HCT116 (cell line): ENCODE data around the gene RGL4. TPM values are rescaled to one million over a fixed set of nuclear protein-coding genes. Genes with fewer than 3 reads are reported as not detected.

Source experiments
- ATAC-seq: fragments of 200-7000 bp; cut with Tn5 transposase; 2 replicates; pipeline ENCODE4 v1.9.1; 2020; ENCODE audit warnings: mild to moderate bottlenecking, moderate library complexity
- BruUV-seq: library from RNA; stranded (reverse); fragments of 400-500 nt; replicated peaks from 2 replicates; lab custom pipeline; 2021; lab: Mats Ljungman, UMichigan
- CTCF ChIA-PET: fragments of 300-600 bp; sonication (Branson Sonifier 250); formaldehyde crosslinking; loops from one replicate; lab custom pipeline; 2021; ENCODE audit warnings: antibody characterized with exemption; lab: Charles Lee
- POLR2A ChIA-PET: fragments of 300-600, 350-600 bp; sonication (Branson Sonifier 250); formaldehyde crosslinking; loops from one replicate; lab custom pipeline; 2021; ENCODE audit warnings: antibody characterized with exemption; lab: Charles Lee
- RAD21 ChIA-PET, 2 experiments: fragments of 300-600 bp; sonication (Branson Sonifier 250); formaldehyde crosslinking; loops; one replicate each; lab custom pipeline; 2023; ENCODE audit warnings: low total read pairs in 2 of 2; ENCODE audit not compliant: uncharacterized antibody in 2 of 2, unreplicated experiment in 2 of 2, low non-redundant PET in 1 of 2; lab: Charles Lee
- DNase-seq: peaks from one replicate; pipeline ENCODE4 v3.0.0-alpha.2; 2010; ENCODE audit warnings: low read depth, low spot score
- H2AFZ ChIP-seq: fragments of 200-600 bp; shearing (Covaris generic), sonication (generic); 2 replicates; pipeline ENCODE4 v1.6.1; 2017; ENCODE audit warnings: low read depth, mixed run types, mixed read lengths, antibody characterized with exemption, low read length; ENCODE audit not compliant: poor library complexity, severe bottlenecking
- H3K27ac ChIP-seq: 2 replicates; pipeline ENCODE4 v1.5.1; 2012; ENCODE audit warnings: low read depth, low read length
- H3K27me3 ChIP-seq: fragments of 200-600 bp; sonication (generic); 2 replicates; pipeline ENCODE4 v1.6.1; 2016; ENCODE audit warnings: mixed run types, low read length, mixed read lengths; ENCODE audit not compliant: insufficient read depth
- H3K36me3 ChIP-seq, 2 experiments: fragments of 200-500 bp in 1 of 2; fragments of 200-600 bp in 1 of 2; sonication (Bioruptor generic) in 1 of 2; sonication (generic) in 1 of 2; 2 replicates each; pipeline versions ENCODE4 v1.5.1 to v1.6.1; 2014 to 2016; ENCODE audit warnings: low read length in 2 of 2, inconsistent platforms in 1 of 2, mixed read lengths in 1 of 2, mixed run types in 1 of 2; ENCODE audit not compliant: insufficient read depth in 2 of 2, control insufficient read depth in 1 of 2
- H3K4me1 ChIP-seq, 2 experiments: fragments of 200-600 bp in 1 of 2; sonication (generic) in 1 of 2; 2 replicates each; pipeline versions ENCODE4 v1.5.1 to v1.6.1; 2012 to 2017; ENCODE audit warnings: low read length in 2 of 2, inconsistent platforms in 1 of 2, mild to moderate bottlenecking in 1 of 2, mixed read lengths in 1 of 2, mixed run types in 1 of 2, moderate library complexity in 1 of 2; ENCODE audit not compliant: insufficient read depth in 2 of 2, control insufficient read depth in 1 of 2
- H3K4me2 ChIP-seq: fragments of 200-600 bp; sonication (generic); 2 replicates; pipeline ENCODE4 v1.6.1; 2017; ENCODE audit warnings: mixed run types, low read length, mixed read lengths
- H3K4me3 ChIP-seq, 2 experiments: fragments of 200-600 bp in 1 of 2; sonication (generic) in 1 of 2; replicated peaks in 1 of 2; 2 replicates each; pipeline ENCODE4 v1.5.1; 2011 to 2016; ENCODE audit warnings: low read length in 2 of 2, control low read depth in 1 of 2, low read depth in 1 of 2, mild to moderate bottlenecking in 1 of 2, mixed read lengths in 1 of 2, mixed run types in 1 of 2
- H3K79me2 ChIP-seq: fragments of 200-600 bp; sonication (generic); 2 replicates; pipeline ENCODE4 v1.6.1; 2017; ENCODE audit warnings: mild to moderate bottlenecking, mixed run types, low read length, moderate library complexity, mixed read lengths; ENCODE audit not compliant: insufficient read depth
- H3K9ac ChIP-seq: fragments of 200-600 bp; sonication (generic); 2 replicates; pipeline ENCODE4 v1.6.1; 2016; ENCODE audit warnings: low read length, mixed read lengths
- H3K9me2 ChIP-seq: fragments of 200-600 bp; sonication (generic), shearing (Covaris generic); 2 replicates; pipeline ENCODE4 v1.6.1; 2017; ENCODE audit warnings: mixed run types, mild to moderate bottlenecking, moderate library complexity; ENCODE audit not compliant: insufficient read depth
- H3K9me3 ChIP-seq, 2 experiments: fragments of 200-500 bp in 1 of 2; fragments of 200-600 bp in 1 of 2; sonication (Bioruptor generic) in 1 of 2; sonication (generic) in 1 of 2; 2 replicates each; pipeline ENCODE4 v1.6.1; 2014 to 2017; ENCODE audit warnings: low read length in 2 of 2, mixed read lengths in 2 of 2, inconsistent platforms in 1 of 2, low read depth in 1 of 2, mild to moderate bottlenecking in 1 of 2, mixed run types in 1 of 2, moderate library complexity in 1 of 2; ENCODE audit not compliant: control insufficient read depth in 1 of 2, insufficient read depth in 1 of 2
- H4K20me1 ChIP-seq: fragments of 200-600 bp; sonication (generic), shearing (Covaris generic); 2 replicates; pipeline ENCODE4 v1.6.1; 2017; ENCODE audit warnings: mixed run types, mild to moderate bottlenecking, moderate library complexity; ENCODE audit not compliant: insufficient read depth
- EGR1 ChIP-seq: IDR thresholded peaks from 2 replicates; pipeline ENCODE4 v1.6.1; 2012; ENCODE audit warnings: low read depth
- EZH2 ChIP-seq: fragments of 200-600 bp; sonication (generic); IDR thresholded peaks from 2 replicates; pipeline ENCODE4 v1.6.1; 2017; ENCODE audit warnings: antibody characterized with exemption, mixed run types
- EZH2phosphoT487 ChIP-seq: fragments of 200-600 bp; IDR thresholded peaks from 2 replicates; pipeline ENCODE4 v1.6.1; 2018; ENCODE audit warnings: antibody characterized with exemption, borderline replicate concordance
- FOSL1 ChIP-seq: IDR thresholded peaks from 2 replicates; pipeline ENCODE4 v1.6.1; 2012; ENCODE audit warnings: low read depth
- JUND ChIP-seq: IDR thresholded peaks from 2 replicates; pipeline ENCODE4 v1.6.1; 2012
- POLR2A ChIP-seq: IDR thresholded peaks from 2 replicates; pipeline ENCODE4 v1.7.0; 2011; ENCODE audit warnings: borderline replicate concordance; ENCODE audit not compliant: insufficient read depth, insufficient read length; ENCODE audit errors: extremely low read depth
- POLR2AphosphoS5 ChIP-seq: IDR thresholded peaks from 2 replicates; pipeline ENCODE4 v1.6.1; 2011; ENCODE audit warnings: mild to moderate bottlenecking, low read depth, low read length, moderate library complexity
- RAD21 ChIP-seq: IDR thresholded peaks from 2 replicates; pipeline ENCODE4 v1.6.1; 2012; ENCODE audit warnings: low read depth, mild to moderate bottlenecking
- SIN3A ChIP-seq: IDR thresholded peaks from 2 replicates; pipeline ENCODE4 v1.6.1; 2012; ENCODE audit warnings: low read depth
- SP1 ChIP-seq: IDR thresholded peaks from 2 replicates; pipeline ENCODE4 v1.6.1; 2012; ENCODE audit warnings: low read depth
- SRF ChIP-seq: IDR thresholded peaks from 2 replicates; pipeline ENCODE4 v1.6.1; 2012; ENCODE audit warnings: low read depth
- TCF7L2 ChIP-seq: IDR thresholded peaks from 2 replicates; pipeline ENCODE4 v1.7.0; 2011; ENCODE audit warnings: borderline replicate concordance, inconsistent platforms; ENCODE audit not compliant: insufficient read depth, insufficient read length; ENCODE audit errors: extremely low read depth
- YY1 ChIP-seq: IDR thresholded peaks from 2 replicates; pipeline ENCODE4 v1.6.1; 2011; ENCODE audit warnings: low read length, low read depth, moderate library complexity, mild to moderate bottlenecking; ENCODE audit not compliant: insufficient replicate concordance; ENCODE audit errors: extremely low read depth
- ZNF274 ChIP-seq: fragments of 200-500 bp; sonication (Bioruptor generic); IDR thresholded peaks from 2 replicates; pipeline ENCODE4 v1.6.1; 2014; ENCODE audit warnings: mild to moderate bottlenecking, low read depth, low read length, inconsistent platforms
- intact Hi-C: fragments of 100-400 bp; cut with micrococcal nuclease; formaldehyde crosslinking; loops from 2 replicates; pipeline ENCODE4 v1.10.0; 2022
- total RNA-seq: library from RNA; stranded (reverse); gene quantifications from one replicate; pipeline ENCODE4 v1.2.1, GENCODE V29; 2021; ENCODE audit not compliant: unreplicated experiment
- TF ChIP-seq, protein P1 (sequence below): IDR thresholded peaks from 2 replicates; pipeline ENCODE4 v1.6.1; 2012
- TF ChIP-seq, protein P2 (sequence below): IDR thresholded peaks from 2 replicates; pipeline ENCODE4 v1.6.1; 2011; ENCODE audit warnings: mild to moderate bottlenecking, low read length, moderate library complexity; ENCODE audit not compliant: insufficient replicate concordance; ENCODE audit errors: extremely low read depth
- TF ChIP-seq, protein P3 (sequence below): IDR thresholded peaks from 2 replicates; pipeline ENCODE4 v1.6.1; 2012; ENCODE audit warnings: low read depth

Gene RGL4
- total RNA-seq, 1 experiment from 2014 or later = not detected

DNA sequence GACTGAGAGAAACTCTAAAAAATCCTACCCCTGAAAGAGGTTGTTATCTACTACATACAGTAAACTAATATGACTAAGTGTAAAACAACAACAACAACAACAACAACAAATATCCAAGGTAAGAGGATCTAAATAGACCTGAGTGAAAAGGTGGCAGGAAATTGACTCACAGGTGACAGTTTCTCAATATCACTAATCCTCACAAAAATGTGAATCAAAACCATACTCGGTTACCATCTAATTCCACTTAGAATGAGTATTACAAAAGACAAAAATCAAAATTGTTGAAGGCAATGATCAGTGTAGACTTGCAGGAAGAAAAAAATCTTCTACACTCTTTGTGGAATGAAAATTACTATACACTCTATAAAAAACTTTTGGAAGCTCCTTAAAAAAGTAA, 17.5 kb downstream of the RGL4 start:
- Histone ChIP-seq H3K4me1 (no peaks in the 10 kb centered on the region), H3K27me3 (no peaks in the 10 kb centered on the region), H4K20me1 (0 out of 2 replicates have a peak, but pooled peaks cover 3% of the 10 kb centered on the region), H2AFZ (no peak overlapping the region), H3K4me3 (no peak overlapping the region), H3K27ac (no peak overlapping the region), H3K36me3 (peaks cover 66 to 72% of the 10 kb centered on the region in 2 experiments; a peak in 3 of 4 replicates), H3K9me3 (no peaks in the 10 kb centered on the region)
- POLR2A ChIA-PET = interaction anchor here (0.6 kb wide), 1 partner anchor 1229 kb away, joined by 4 read pairs; no protein-coding TSS in a partner anchor
- no peak for ATAC-seq
- BruUV-seq = no TSS peak
- TF ChIP-seq YY1 (no peak), RAD21 (no peak), FOSL1 (no peak), SP1 (no peak), SRF (no peak), POLR2AphosphoS5 (no peak), TCF7L2 (no peak), EGR1 (no peak), ZNF274 (no peak), EZH2 (no peak), SIN3A (no peak), POLR2A (no peak), EZH2phosphoT487 (no peak), JUND (no peak)
- TF ChIP-seq, protein P1, sequence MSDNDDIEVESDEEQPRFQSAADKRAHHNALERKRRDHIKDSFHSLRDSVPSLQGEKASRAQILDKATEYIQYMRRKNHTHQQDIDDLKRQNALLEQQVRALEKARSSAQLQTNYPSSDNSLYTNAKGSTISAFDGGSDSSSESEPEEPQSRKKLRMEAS = no peak
- TF ChIP-seq, protein P2, sequence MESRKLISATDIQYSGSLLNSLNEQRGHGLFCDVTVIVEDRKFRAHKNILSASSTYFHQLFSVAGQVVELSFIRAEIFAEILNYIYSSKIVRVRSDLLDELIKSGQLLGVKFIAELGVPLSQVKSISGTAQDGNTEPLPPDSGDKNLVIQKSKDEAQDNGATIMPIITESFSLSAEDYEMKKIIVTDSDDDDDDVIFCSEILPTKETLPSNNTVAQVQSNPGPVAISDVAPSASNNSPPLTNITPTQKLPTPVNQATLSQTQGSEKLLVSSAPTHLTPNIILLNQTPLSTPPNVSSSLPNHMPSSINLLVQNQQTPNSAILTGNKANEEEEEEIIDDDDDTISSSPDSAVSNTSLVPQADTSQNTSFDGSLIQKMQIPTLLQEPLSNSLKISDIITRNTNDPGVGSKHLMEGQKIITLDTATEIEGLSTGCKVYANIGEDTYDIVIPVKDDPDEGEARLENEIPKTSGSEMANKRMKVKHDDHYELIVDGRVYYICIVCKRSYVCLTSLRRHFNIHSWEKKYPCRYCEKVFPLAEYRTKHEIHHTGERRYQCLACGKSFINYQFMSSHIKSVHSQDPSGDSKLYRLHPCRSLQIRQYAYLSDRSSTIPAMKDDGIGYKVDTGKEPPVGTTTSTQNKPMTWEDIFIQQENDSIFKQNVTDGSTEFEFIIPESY = no peak
- TF ChIP-seq, protein P3, sequence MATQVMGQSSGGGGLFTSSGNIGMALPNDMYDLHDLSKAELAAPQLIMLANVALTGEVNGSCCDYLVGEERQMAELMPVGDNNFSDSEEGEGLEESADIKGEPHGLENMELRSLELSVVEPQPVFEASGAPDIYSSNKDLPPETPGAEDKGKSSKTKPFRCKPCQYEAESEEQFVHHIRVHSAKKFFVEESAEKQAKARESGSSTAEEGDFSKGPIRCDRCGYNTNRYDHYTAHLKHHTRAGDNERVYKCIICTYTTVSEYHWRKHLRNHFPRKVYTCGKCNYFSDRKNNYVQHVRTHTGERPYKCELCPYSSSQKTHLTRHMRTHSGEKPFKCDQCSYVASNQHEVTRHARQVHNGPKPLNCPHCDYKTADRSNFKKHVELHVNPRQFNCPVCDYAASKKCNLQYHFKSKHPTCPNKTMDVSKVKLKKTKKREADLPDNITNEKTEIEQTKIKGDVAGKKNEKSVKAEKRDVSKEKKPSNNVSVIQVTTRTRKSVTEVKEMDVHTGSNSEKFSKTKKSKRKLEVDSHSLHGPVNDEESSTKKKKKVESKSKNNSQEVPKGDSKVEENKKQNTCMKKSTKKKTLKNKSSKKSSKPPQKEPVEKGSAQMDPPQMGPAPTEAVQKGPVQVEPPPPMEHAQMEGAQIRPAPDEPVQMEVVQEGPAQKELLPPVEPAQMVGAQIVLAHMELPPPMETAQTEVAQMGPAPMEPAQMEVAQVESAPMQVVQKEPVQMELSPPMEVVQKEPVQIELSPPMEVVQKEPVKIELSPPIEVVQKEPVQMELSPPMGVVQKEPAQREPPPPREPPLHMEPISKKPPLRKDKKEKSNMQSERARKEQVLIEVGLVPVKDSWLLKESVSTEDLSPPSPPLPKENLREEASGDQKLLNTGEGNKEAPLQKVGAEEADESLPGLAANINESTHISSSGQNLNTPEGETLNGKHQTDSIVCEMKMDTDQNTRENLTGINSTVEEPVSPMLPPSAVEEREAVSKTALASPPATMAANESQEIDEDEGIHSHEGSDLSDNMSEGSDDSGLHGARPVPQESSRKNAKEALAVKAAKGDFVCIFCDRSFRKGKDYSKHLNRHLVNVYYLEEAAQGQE = no peak
- TF ChIP-seq, all 23 proteins: peak for 0
- RAD21 ChIA-PET = no interaction called here
- CTCF ChIA-PET = no interaction called here
- Histone ChIP-seq H3K9me2 (no peaks in the 10 kb centered on the region), H3K9ac (no peak overlapping the region), H3K79me2 (peaks cover 25% of the 10 kb centered on the region), H3K4me2 (no peak overlapping the region)
- intact Hi-C loops = no loop called here
- no peak for DNase-seq
